ENCODE results near the gene TRIO. TPM values are rescaled to one million over a fixed set of nuclear protein-coding genes. Genes with fewer than 3 reads are reported as not detected.

Gene TRIO
- total RNA-seq, 1 experiment from 2014 or later, result 68.4 TPM

GRCh38 chr5:14401639-14402038 is 258.5 kb downstream of the TRIO start:
- RAD21 ChIA-PET (ENCODE audit: low non-redundant PET in 1 of 2, low total read pairs in 2 of 2, uncharacterized antibody in 2 of 2, unreplicated experiment in 2 of 2), result no interaction called here
- no TSS peak for BruUV-seq (replicated peaks)
- CTCF ChIA-PET, result interaction anchor here (1.0 kb wide), 1 partner anchor 247 kb away, joined by 3 read pairs; no protein-coding TSS in a partner anchor
- no peak overlapping the region for H3K9ac ChIP-seq (ENCODE audit: low read length)
- H3K4me2 ChIP-seq (ENCODE audit: low read length), result no peak overlapping the region
- H3K27me3 ChIP-seq (ENCODE audit: insufficient read depth, low read length), result no peaks in the 10 kb centered on the region
- no peak overlapping the region for H3K27ac ChIP-seq (ENCODE audit: low read depth, low read length)
- intact Hi-C loops (cut with micrococcal nuclease), result no loop called here
- H3K4me1 ChIP-seq (ENCODE audit: control insufficient read depth in 1 of 2, insufficient read depth in 2 of 2, low read length in 2 of 2), result peaks cover 0 to 8% of the 10 kb centered on the region in 2 experiments; a peak in 1 of 4 replicates
- H4K20me1 ChIP-seq (ENCODE audit: insufficient read depth), result no peaks in the 10 kb centered on the region
- peaks cover 7 to 19% of the 10 kb centered on the region in 2 experiments; a peak in 3 of 4 replicates for H3K36me3 ChIP-seq (ENCODE audit: control insufficient read depth in 1 of 2, insufficient read depth in 2 of 2, low read length in 2 of 2)
- peaks cover 9% of the 10 kb centered on the region; the same call in 1 of the 2 replicates for H3K79me2 ChIP-seq (ENCODE audit: insufficient read depth, low read length)
- peaks cover 0 to 5% of the 10 kb centered on the region in 2 experiments; a peak in 1 of 4 replicates for H3K9me3 ChIP-seq (ENCODE audit: control insufficient read depth in 1 of 2, insufficient read depth in 1 of 2, low read depth in 1 of 2, low read length in 2 of 2)
- no peaks in the 10 kb centered on the region for H3K9me2 ChIP-seq (ENCODE audit: insufficient read depth)
- POLR2A ChIA-PET, result no interaction called here
- no peak for ATAC-seq
- no peak overlapping the region for H2AFZ ChIP-seq (ENCODE audit: low read depth, low read length, poor library complexity, severe bottlenecking)
- no peak overlapping the region for H3K4me3 ChIP-seq (replicated peaks in 1 of 2; ENCODE audit: low read depth in 1 of 2, low read length in 2 of 2)
- no peak for DNase-seq (ENCODE audit: low read depth, low spot score)
- no peak for TF ChIP-seq JUND (IDR thresholded peaks at IDR 0.05)
- TF ChIP-seq YY1 (IDR thresholded peaks at IDR 0.05; ENCODE audit: extremely low read depth, insufficient replicate concordance, low read depth, low read length), result no peak
- TF ChIP-seq TCF7L2 (IDR thresholded peaks at IDR 0.05; ENCODE audit: borderline replicate concordance, extremely low read depth, insufficient read depth, insufficient read length), result no peak
- no peak for TF ChIP-seq POLR2AphosphoS5 (IDR thresholded peaks at IDR 0.05; ENCODE audit: low read depth, low read length)
- TF ChIP-seq ZNF274 (IDR thresholded peaks at IDR 0.05; ENCODE audit: low read depth, low read length), result no peak

GRCh38 chr5:14402424-14402823 is 259.3 kb downstream of the TRIO start:
- H3K9me3 ChIP-seq (ENCODE audit: control insufficient read depth in 1 of 2, insufficient read depth in 1 of 2, low read depth in 1 of 2, low read length in 2 of 2), result peaks cover 0 to 5% of the 10 kb centered on the region in 2 experiments; a peak in 1 of 4 replicates
- no peak overlapping the region for H3K27ac ChIP-seq (ENCODE audit: low read depth, low read length)
- ChIA-PET CTCF (no interaction called here), POLR2A (no interaction called here), RAD21 (ENCODE audit: low non-redundant PET in 1 of 2, low total read pairs in 2 of 2, uncharacterized antibody in 2 of 2, unreplicated experiment in 2 of 2) (no interaction called here)
- DNase-seq (ENCODE audit: low read depth, low spot score) (no peak), ATAC-seq (no peak)
- no peak overlapping the region for H3K4me2 ChIP-seq (ENCODE audit: low read length)
- no peak overlapping the region for H3K9ac ChIP-seq (ENCODE audit: low read length)
- intact Hi-C loops (cut with micrococcal nuclease), result no loop called here
- peaks cover 9% of the 10 kb centered on the region; the same call in 1 of the 2 replicates for H3K79me2 ChIP-seq (ENCODE audit: insufficient read depth, low read length)
- H2AFZ ChIP-seq (ENCODE audit: low read depth, low read length, poor library complexity, severe bottlenecking), result no peak overlapping the region
- H3K36me3 ChIP-seq (ENCODE audit: control insufficient read depth in 1 of 2, insufficient read depth in 2 of 2, low read length in 2 of 2), result peaks cover 5 to 24% of the 10 kb centered on the region in 2 experiments; a peak in 2 of 4 replicates
- no TSS peak for BruUV-seq (replicated peaks)
- H4K20me1 ChIP-seq (ENCODE audit: insufficient read depth), result no peaks in the 10 kb centered on the region
- no peaks in the 10 kb centered on the region for H3K9me2 ChIP-seq (ENCODE audit: insufficient read depth)
- no peaks in the 10 kb centered on the region for H3K27me3 ChIP-seq (ENCODE audit: insufficient read depth, low read length)
- TF ChIP-seq ELF1 (IDR thresholded peaks at IDR 0.05; ENCODE audit: borderline replicate concordance, low read depth), result no peak
- TF ChIP-seq TCF7L2 (IDR thresholded peaks at IDR 0.05; ENCODE audit: borderline replicate concordance, extremely low read depth, insufficient read depth, insufficient read length), result no peak
- no peak for TF ChIP-seq YY1 (IDR thresholded peaks at IDR 0.05; ENCODE audit: extremely low read depth, insufficient replicate concordance, low read depth, low read length)
- TF ChIP-seq RAD21 (IDR thresholded peaks at IDR 0.05; ENCODE audit: low read depth), result no peak
- no peak for TF ChIP-seq CTCF (IDR thresholded peaks at IDR 0.05 in 2 of 3, conservative IDR thresholded peaks at IDR 0.05 in 1 of 3; ENCODE audit: borderline replicate concordance in 1 of 3, insufficient read depth in 1 of 3, low read depth in 2 of 3, low read length in 2 of 3)
- no peak for TF ChIP-seq JUND (IDR thresholded peaks at IDR 0.05)
- TF ChIP-seq MAX (IDR thresholded peaks at IDR 0.05), result no peak
- TF ChIP-seq CBX3 (IDR thresholded peaks at IDR 0.05; ENCODE audit: low read depth), result no peak
- TF ChIP-seq ZBTB33 (IDR thresholded peaks at IDR 0.05; ENCODE audit: extremely low read depth, insufficient replicate concordance, low read length), result no peak
- no peak for TF ChIP-seq EGR1 (IDR thresholded peaks at IDR 0.05; ENCODE audit: low read depth)
- TF ChIP-seq FOSL1 (IDR thresholded peaks at IDR 0.05; ENCODE audit: low read depth), result no peak
- TF ChIP-seq ZNF274 (IDR thresholded peaks at IDR 0.05; ENCODE audit: low read depth, low read length), result no peak
- no peak for TF ChIP-seq EZH2 (IDR thresholded peaks at IDR 0.05)
- no peak for TF ChIP-seq CEBPB (IDR thresholded peaks at IDR 0.05; ENCODE audit: low read depth)
- TF ChIP-seq POLR2A (IDR thresholded peaks at IDR 0.05; ENCODE audit: borderline replicate concordance, extremely low read depth, insufficient read depth, insufficient read length), result no peak
- H3K4me1 ChIP-seq (ENCODE audit: control insufficient read depth in 1 of 2, insufficient read depth in 2 of 2, low read length in 2 of 2), result peaks cover 0 to 8% of the 10 kb centered on the region in 2 experiments; a peak in 1 of 4 replicates
- H3K4me3 ChIP-seq (replicated peaks in 1 of 2; ENCODE audit: low read depth in 1 of 2, low read length in 2 of 2), result no peak overlapping the region

Data from HCT116 (cell line).